ENCODE data around the gene SRC.

The SRC gene

GRCh38 chr20:37351689-37352607 is 6.0 kb downstream of the SRC start:
- no peak for DNase-seq

GRCh38 chr20:37352608-37352980 is 6.7 kb downstream of the SRC start:
- DNase-seq = no peak

DNA sequence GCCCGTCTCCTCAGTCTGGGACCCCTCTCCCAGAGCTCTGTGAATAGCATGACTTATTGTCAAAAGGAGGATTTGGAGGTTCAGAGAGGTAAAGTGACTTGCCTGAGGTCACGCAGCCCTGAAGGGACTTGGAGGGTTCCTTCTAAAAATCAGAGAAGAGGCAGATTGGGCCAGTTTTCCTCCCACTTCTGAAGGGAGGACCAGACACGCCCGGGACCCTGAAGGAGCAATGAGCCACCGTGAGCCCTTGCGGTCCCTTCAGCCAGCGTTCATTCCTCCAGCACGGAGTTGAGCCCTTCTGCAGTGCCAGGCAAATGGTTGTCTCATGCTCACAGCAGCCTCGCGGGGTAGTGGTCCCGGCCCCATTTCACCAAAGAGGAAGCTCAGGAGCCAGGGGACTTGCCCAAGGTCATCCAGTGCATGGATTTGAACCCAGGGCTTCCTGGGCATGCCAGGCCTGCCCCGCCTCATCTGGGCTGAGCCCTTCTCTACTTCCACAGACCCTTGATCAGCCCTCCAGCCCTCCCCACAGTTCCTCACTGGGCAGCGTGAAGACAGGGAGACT is 7.4 kb downstream of the SRC start:
- DNase-seq = no peak

GRCh38 chr20:37354210-37355195 is 8.6 kb downstream of the SRC start:
- no peak for DNase-seq

DNA sequence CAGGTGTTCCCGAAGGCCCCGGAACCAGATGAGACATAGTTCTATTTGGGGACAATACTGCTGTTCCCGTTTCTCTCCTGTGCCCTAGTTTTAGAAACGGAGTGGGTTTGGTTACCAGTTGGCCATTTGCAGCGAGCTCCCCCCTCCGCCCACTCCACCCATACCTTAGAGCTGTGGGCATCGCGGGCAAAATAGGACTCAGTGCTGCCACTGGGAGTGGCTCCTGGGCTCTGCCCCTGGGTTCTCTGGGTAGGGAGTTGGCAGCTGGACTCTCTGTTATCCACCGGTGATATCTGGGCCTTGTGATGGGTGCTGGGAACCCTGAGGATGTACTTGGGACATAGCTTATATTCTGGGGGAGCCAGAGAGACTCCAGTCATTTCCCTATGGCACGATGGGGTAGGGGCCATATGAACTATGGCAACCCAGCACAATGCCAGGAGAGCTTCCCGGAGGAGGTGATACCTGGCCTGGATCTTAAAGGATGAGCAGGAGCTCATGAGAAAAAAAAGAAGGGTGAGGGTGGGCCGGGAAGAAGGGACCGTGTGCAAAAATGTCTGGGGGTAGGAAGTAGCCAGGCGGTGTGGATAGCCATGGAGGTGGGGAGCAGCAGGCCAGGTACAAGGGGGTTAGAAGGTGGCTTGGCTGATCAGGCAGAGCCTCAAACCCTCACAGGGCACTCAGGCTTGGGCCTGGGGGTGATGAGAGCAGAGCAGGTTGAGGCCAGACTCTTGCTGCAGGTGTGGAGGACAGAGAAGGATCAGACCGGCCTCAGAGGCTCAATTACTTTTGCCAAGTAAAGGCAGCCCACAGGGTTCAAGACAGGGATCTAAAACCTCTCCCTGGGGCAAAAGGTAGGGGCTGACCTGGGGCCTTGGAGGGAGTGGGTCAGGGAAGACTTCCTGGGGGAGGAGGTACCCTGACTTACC is 9.6 kb downstream of the SRC start:
- no peak for DNase-seq

- no peak for DNase-seq
These were observed 10.4 kb downstream of the SRC start for GRCh38 chr20:37356387-37356786.

- no peak for DNase-seq
These were observed 11.0 kb downstream of the SRC start for GRCh38 chr20:37356961-37357371.

- DNase-seq = no peak
These were observed 11.8 kb downstream of the SRC start for GRCh38 chr20:37357481-37358365.

- no peak for DNase-seq
These were observed 12.6 kb downstream of the SRC start for GRCh38 chr20:37358366-37359150.

DNA sequence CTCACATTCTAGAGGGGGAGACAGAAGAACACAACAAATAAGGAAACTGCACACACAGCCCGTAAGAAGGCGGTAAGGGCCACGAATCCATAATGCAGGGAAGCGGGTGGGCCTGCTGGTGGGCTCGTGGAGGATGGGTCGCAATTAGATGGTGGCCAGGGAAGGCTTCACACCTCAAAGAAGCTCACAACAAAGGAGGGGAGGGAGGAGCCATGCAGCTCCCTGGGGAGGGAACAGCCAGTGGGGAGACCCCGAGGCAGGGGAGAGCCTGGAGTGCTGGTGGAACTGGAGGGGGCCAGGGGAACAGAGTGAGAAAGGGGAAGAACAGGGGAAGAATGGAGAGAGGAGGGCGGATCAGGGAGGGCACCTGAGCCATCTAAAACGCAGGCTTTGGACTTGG is 13.4 kb downstream of the SRC start:
- DNase-seq = no peak

- DNase-seq = no peak
These were observed 13.9 kb downstream of the SRC start for GRCh38 chr20:37359836-37360235.

GRCh38 chr20:37360391-37361115 is 14.6 kb downstream of the SRC start:
- no peak for DNase-seq

GRCh38 chr20:37361336-37361735 is 15.4 kb downstream of the SRC start:
- no peak for DNase-seq

DNA sequence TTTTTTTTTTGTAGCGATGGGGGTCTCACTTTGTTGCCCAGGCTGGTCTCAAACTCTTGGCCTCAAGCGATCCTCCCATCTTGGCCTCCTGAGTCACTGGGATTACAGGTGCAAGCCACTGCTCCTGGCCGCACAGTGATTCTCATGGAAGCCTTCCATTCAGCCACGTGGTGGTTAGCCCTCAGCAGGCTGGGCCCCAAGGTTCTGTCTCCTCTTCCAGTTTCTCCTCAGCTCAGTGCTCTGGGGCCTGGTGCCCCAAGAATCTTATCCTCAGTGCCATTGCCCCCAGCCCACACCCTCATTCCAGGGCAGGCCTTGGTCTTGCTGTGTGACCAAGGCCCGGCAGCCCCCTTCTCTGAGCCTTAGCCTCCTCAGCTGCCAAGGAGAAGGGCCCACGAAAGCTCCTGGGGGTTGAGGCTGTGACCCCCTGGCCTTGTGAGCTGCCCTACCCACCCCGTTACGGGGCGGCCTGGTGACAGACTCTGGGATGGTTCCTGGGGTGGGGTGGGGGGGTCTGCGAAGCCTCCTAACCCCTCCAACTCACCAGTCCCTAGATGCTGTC is 16.4 kb downstream of the SRC start:
- no peak for DNase-seq

- no peak for DNase-seq
These were observed 16.9 kb downstream of the SRC start for GRCh38 chr20:37362821-37363220.

- no peak for DNase-seq
These were observed 17.5 kb downstream of the SRC start for GRCh38 chr20:37363221-37364012.

GRCh38 chr20:37364013-37364926 is 18.3 kb downstream of the SRC start:
- DNase-seq = no peak
